GM23338 (cell line): ENCODE data around the gene COL4A6. TPM values are rescaled to one million over a fixed set of nuclear protein-coding genes. Genes with fewer than 3 reads are reported as not detected.

Experiments
- ATAC-seq: fragments of 200-7000 bp; cut with Tn5 transposase; 3 replicates; pipeline ENCODE4 v1.9.1; 2020
- DNase-seq: peaks from one replicate; pipeline ENCODE4 v3.0.0-alpha.2; 2015; ENCODE audit warnings: low spot score
- H2AFZ ChIP-seq: fragments of 200-600 bp; sonication (generic); 2 replicates; pipeline ENCODE4 v1.8.0; 2016; ENCODE audit warnings: antibody characterized with exemption, mild to moderate bottlenecking, moderate library complexity
- H3F3A ChIP-seq: fragments of 200-600 bp; sonication (generic); replicated peaks from 2 replicates; pipeline ENCODE4 v1.8.0; 2017; ENCODE audit warnings: antibody characterized with exemption, mixed run types, low read depth
- H3K27ac ChIP-seq: fragments of 200-600 bp; sonication (generic); 2 replicates; pipeline ENCODE4 v1.6.1; 2016; ENCODE audit warnings: low read depth
- H3K27me3 ChIP-seq: fragments of 200-600 bp; sonication (generic); 2 replicates; pipeline ENCODE4 v1.8.0; 2016; ENCODE audit warnings: mild to moderate bottlenecking, mixed run types, moderate library complexity; ENCODE audit not compliant: insufficient read depth
- H3K36me3 ChIP-seq: fragments of 200-600 bp; sonication (generic); 2 replicates; pipeline ENCODE4 v1.8.0; 2016; ENCODE audit warnings: mild to moderate bottlenecking; ENCODE audit not compliant: insufficient read depth
- H3K4me1 ChIP-seq: fragments of 200-600 bp; sonication (generic); 2 replicates; pipeline ENCODE4 v1.8.0; 2016; ENCODE audit warnings: mild to moderate bottlenecking, moderate library complexity; ENCODE audit not compliant: insufficient read depth
- H3K4me2 ChIP-seq: fragments of 200-600 bp; sonication (generic); 2 replicates; pipeline ENCODE4 v1.7.1; 2017; ENCODE audit warnings: mixed run types
- H3K4me3 ChIP-seq: fragments of 200-600 bp; sonication (generic); 2 replicates; pipeline ENCODE4 v1.6.1; 2016; ENCODE audit warnings: mixed run types
- H3K79me2 ChIP-seq: fragments of 200-600 bp; sonication (generic); replicated peaks from 2 replicates; pipeline ENCODE4 v1.8.0; 2017; ENCODE audit warnings: mild to moderate bottlenecking; ENCODE audit not compliant: insufficient read depth
- H3K9me2 ChIP-seq: fragments of 200-600 bp; sonication (generic); 2 replicates; pipeline ENCODE4 v1.8.0; 2017; ENCODE audit not compliant: insufficient read depth
- H4K20me1 ChIP-seq: fragments of 200-600 bp; sonication (generic); replicated peaks from 2 replicates; pipeline ENCODE4 v1.8.0; 2017; ENCODE audit warnings: mild to moderate bottlenecking; ENCODE audit not compliant: insufficient read depth
- H3K27ac Mint-ChIP-seq: 2 replicates; pipeline ENCODE4 v1.8.0; 2020; ENCODE audit warnings: inconsistent platforms, mild to moderate bottlenecking, moderate library complexity, mixed read lengths
- H3K27me3 Mint-ChIP-seq: 3 replicates; pipeline ENCODE4 v1.8.0; 2022; ENCODE audit warnings: low read depth, mild to moderate bottlenecking, moderate library complexity, mixed read lengths, inconsistent platforms; ENCODE audit not compliant: insufficient read depth, poor library complexity
- H3K36me3 Mint-ChIP-seq: 3 replicates; pipeline ENCODE4 v1.8.0; 2021; ENCODE audit warnings: low read depth, mild to moderate bottlenecking, inconsistent platforms, moderate library complexity, mixed read lengths
- H3K4me1 Mint-ChIP-seq: 3 replicates; pipeline ENCODE4 v1.8.0; 2020; ENCODE audit warnings: mild to moderate bottlenecking, inconsistent platforms, mixed read lengths
- H3K4me3 Mint-ChIP-seq: 3 replicates; pipeline ENCODE4 v1.8.0; 2021; ENCODE audit warnings: moderate library complexity, mild to moderate bottlenecking, inconsistent platforms, mixed read lengths
- H3K9me3 Mint-ChIP-seq: 3 replicates; pipeline ENCODE4 v1.8.0; 2020; ENCODE audit warnings: moderate library complexity, mild to moderate bottlenecking, inconsistent platforms, mixed read lengths
- CTCF ChIP-seq, 2 experiments: fragments of 200-600 bp in 1 of 2; sonication (generic) in 1 of 2; conservative IDR thresholded peaks; 2 replicates each; pipeline versions ENCODE4 v1.5.1 to v1.6.1; 2016 to 2017; ENCODE audit warnings: antibody characterized with exemption in 2 of 2, low read depth in 2 of 2, mild to moderate bottlenecking in 2 of 2, moderate library complexity in 1 of 2
- EZH2 ChIP-seq: fragments of 200-600 bp; sonication (generic); IDR thresholded peaks from one replicate; pipeline ENCODE4 v1.8.0; 2017; ENCODE audit warnings: antibody characterized with exemption, mild to moderate bottlenecking, low read depth; ENCODE audit not compliant: unreplicated experiment
- JUNB ChIP-seq: IDR thresholded peaks from one replicate; pipeline ENCODE4 v1.6.1; 2016; ENCODE audit warnings: antibody characterized with exemption; ENCODE audit not compliant: unreplicated experiment
- NANOG ChIP-seq: IDR thresholded peaks from 2 replicates; pipeline ENCODE4 v1.6.1; 2016; ENCODE audit warnings: antibody characterized with exemption, borderline replicate concordance
- POLR2AphosphoS5 ChIP-seq: IDR thresholded peaks from 2 replicates; pipeline ENCODE4 v1.6.1; 2016; ENCODE audit warnings: antibody characterized with exemption, low read depth
- ZNF462 ChIP-seq: fragments of 250-450 bp; sonication (Bioruptor Pico); IDR thresholded peaks from 2 replicates; pipeline ENCODE4 v1.5.0; 2020; ENCODE audit warnings: mild to moderate bottlenecking, moderate library complexity
- polyA plus RNA-seq: library from polyadenylated mRNA; unstranded; fragments of >200 nt; fragmentation: Nextera tagmentation; extraction: Ambion mirVana; gene quantifications from 2 replicates; pipeline ENCODE4 v1.2.1, GENCODE V29; 2016
- total RNA-seq: library from RNA; depleted of rRNA; stranded (reverse); fragments of >200 nt; shearing (Covaris generic); gene quantifications from 2 replicates; pipeline ENCODE4 v1.2.3, GENCODE V29; 2014

Gene COL4A6
- total and polyA plus RNA-seq, 2 experiments from 2014 or later: 4.1 to 15.2 TPM

GRCh38 chrX:108307132-108308085 lies 130.8 kb downstream of the COL4A6 start:
- ATAC-seq: no peak

GRCh38 chrX:108306086-108306485 lies 132.1 kb downstream of the COL4A6 start:
- Mint-ChIP-seq H3K27ac (no peak overlapping the region), H3K9me3 (no peaks in the 10 kb centered on the region), H3K27me3 (no peaks in the 10 kb centered on the region), H3K4me1 (no peaks in the 10 kb centered on the region), H3K36me3 (no peaks in the 10 kb centered on the region), H3K4me3 (no peak overlapping the region)
- no peak for TF ChIP-seq NANOG
- no peak for TF ChIP-seq ZNF462 (CRISPR knock-in tag)
- TF ChIP-seq EZH2: no peak
- Histone ChIP-seq H2AFZ (no peak overlapping the region), H3K79me2 (no peaks in the 10 kb centered on the region), H3K27me3 (no peaks in the 10 kb centered on the region), H3K4me2 (no peak overlapping the region), H3K36me3 (no peaks in the 10 kb centered on the region), H3K4me3 (no peak overlapping the region), H4K20me1 (no peaks in the 10 kb centered on the region), H3K27ac (no peak overlapping the region), H3F3A (no peaks in the 10 kb centered on the region), H3K4me1 (no peaks in the 10 kb centered on the region), H3K9me2 (no peaks in the 10 kb centered on the region)
- DNase-seq (no peak), ATAC-seq (no peak)

More at GRCh38 chrX:108307132-108308085, 130.8 kb downstream of the COL4A6 start:
- no peaks in the 10 kb centered on the region for H3K36me3 Mint-ChIP-seq
- H2AFZ ChIP-seq: no peak overlapping the region
- H3F3A ChIP-seq: no peaks in the 10 kb centered on the region
- no peak for TF ChIP-seq JUNB
- TF ChIP-seq POLR2AphosphoS5: no peak
- TF ChIP-seq CTCF (conservative IDR thresholded peaks at IDR 0.05; ENCODE audit: low read depth in 2 of 2): peak in 1 of 2 experiments; percentile 15; a peak in 1 of 4 replicates
- H3K4me2 ChIP-seq: no peak overlapping the region
- H3K27ac ChIP-seq: no peak overlapping the region
- H3K79me2 ChIP-seq: no peaks in the 10 kb centered on the region
- no peaks in the 10 kb centered on the region for H3K27me3 ChIP-seq
- no peaks in the 10 kb centered on the region for H3K9me2 ChIP-seq
- no peaks in the 10 kb centered on the region for H4K20me1 ChIP-seq
- no peaks in the 10 kb centered on the region for H3K4me1 ChIP-seq
- no peaks in the 10 kb centered on the region for H3K27me3 Mint-ChIP-seq
- no peak overlapping the region for H3K4me3 ChIP-seq
- no peaks in the 10 kb centered on the region for H3K9me3 Mint-ChIP-seq
- H3K4me3 Mint-ChIP-seq: no peak overlapping the region
- no peaks in the 10 kb centered on the region for H3K36me3 ChIP-seq
- H3K4me1 Mint-ChIP-seq: no peaks in the 10 kb centered on the region
- no peak overlapping the region for H3K27ac Mint-ChIP-seq
- DNase-seq: no peak
